ENCODE results near the gene THRB. TPM values are rescaled to one million over a fixed set of nuclear protein-coding genes. Genes with fewer than 3 reads are reported as not detected.

Gene THRB
- total RNA-seq: 0.30 TPM
- polyA plus RNA-seq: not detected

GRCh38 chr3:24494618-24495325 lies at the start of gene THRB:
THRB (minus strand) TSS chr3:24494850.
- no peak within 1 kb of the TSS for H3K4me3 ChIP-seq (ENCODE audit: low read depth, low read length)
- H3K4me3 Mint-ChIP-seq: no peak within 1 kb of the TSS

GRCh38 chr3:24541935-24542334 lies 47.3 kb upstream of the THRB start:
- Histone ChIP-seq H3K27ac (ENCODE audit: insufficient read depth, low read length, poor library complexity, severe bottlenecking) (no peak overlapping the region), H3K36me3 (ENCODE audit: control insufficient read depth, insufficient read depth, low read length) (no peaks in the 10 kb centered on the region), H3K4me3 (ENCODE audit: low read depth, low read length) (no peak overlapping the region), H3K4me1 (ENCODE audit: control insufficient read depth, insufficient read depth, low read length, poor library complexity, severe bottlenecking) (no peaks in the 10 kb centered on the region), H3K9me3 (ENCODE audit: control insufficient read depth in 2 of 2, low read length in 2 of 2) (no peaks in the 10 kb centered on the region), H3K27me3 (ENCODE audit: control insufficient read depth, insufficient read depth, low read length) (no peaks in the 10 kb centered on the region)
- Mint-ChIP-seq H3K9me3 (peaks cover 0 to 7% (median 0%) of the 10 kb centered on the region in 7 donors), H3K27me3 (no peaks in the 10 kb centered on the region), H3K4me1 (no peaks in the 10 kb centered on the region), H3K27ac (no peak overlapping the region), H3K36me3 (no peaks in the 10 kb centered on the region), H3K4me3 (no peak overlapping the region)
- DNase-seq (no peak), ATAC-seq (ENCODE audit: low read depth in 2 of 2) (no peak)

More at GRCh38 chr3:24494618-24495325, at the start of gene THRB:
- peaks cover 0 to 4% (median 1%) of the 10 kb centered on the region in 4 donors for H3K4me1 Mint-ChIP-seq
- H3K9me3 ChIP-seq (ENCODE audit: control insufficient read depth in 2 of 2, low read length in 2 of 2): no peaks in the 10 kb centered on the region
- H3K27ac ChIP-seq (ENCODE audit: insufficient read depth, low read length, poor library complexity, severe bottlenecking): no peak within 1 kb of the TSS
- no peaks in the 10 kb centered on the region for H3K36me3 Mint-ChIP-seq
- peaks cover 30% of the 10 kb centered on the region for H3K27me3 Mint-ChIP-seq
- H3K27ac Mint-ChIP-seq: no peak within 1 kb of the TSS
- ATAC-seq (ENCODE audit: low read depth in 2 of 2): peak in 1 of 2 donors; percentile 31
- H3K9me3 Mint-ChIP-seq: peaks cover 0 to 3% (median 2%) of the 10 kb centered on the region in 7 donors
- H3K4me1 ChIP-seq (ENCODE audit: control insufficient read depth, insufficient read depth, low read length, poor library complexity, severe bottlenecking): no peaks in the 10 kb centered on the region
- no peaks in the 10 kb centered on the region for H3K36me3 ChIP-seq (ENCODE audit: control insufficient read depth, insufficient read depth, low read length)
- H3K27me3 ChIP-seq (ENCODE audit: control insufficient read depth, insufficient read depth, low read length): peaks cover 4% of the 10 kb centered on the region
- DNase-seq: no peak

GRCh38 chr3:24540821-24541220 lies 46.2 kb upstream of the THRB start:
- Histone ChIP-seq H3K27me3 (ENCODE audit: control insufficient read depth, insufficient read depth, low read length) (no peaks in the 10 kb centered on the region), H3K9me3 (ENCODE audit: control insufficient read depth in 2 of 2, low read length in 2 of 2) (no peaks in the 10 kb centered on the region), H3K4me1 (ENCODE audit: control insufficient read depth, insufficient read depth, low read length, poor library complexity, severe bottlenecking) (no peaks in the 10 kb centered on the region), H3K36me3 (ENCODE audit: control insufficient read depth, insufficient read depth, low read length) (no peaks in the 10 kb centered on the region), H3K4me3 (ENCODE audit: low read depth, low read length) (no peak overlapping the region), H3K27ac (ENCODE audit: insufficient read depth, low read length, poor library complexity, severe bottlenecking) (no peak overlapping the region)
- no peaks in the 10 kb centered on the region for H3K27me3 Mint-ChIP-seq
- peaks cover 0 to 13% (median 0%) of the 10 kb centered on the region in 7 donors for H3K9me3 Mint-ChIP-seq
- no peaks in the 10 kb centered on the region for H3K36me3 Mint-ChIP-seq
- H3K4me3 Mint-ChIP-seq: no peak overlapping the region
- no peak for DNase-seq
- no peaks in the 10 kb centered on the region for H3K4me1 Mint-ChIP-seq
- no peak overlapping the region for H3K27ac Mint-ChIP-seq
- ATAC-seq (ENCODE audit: low read depth in 2 of 2): no peak

- no peak for ATAC-seq (ENCODE audit: low read depth in 2 of 2)
- Mint-ChIP-seq H3K36me3 (no peaks in the 10 kb centered on the region), H3K27me3 (no peaks in the 10 kb centered on the region)
Measured at GRCh38 chr3:24539699-24540098, 45.0 kb upstream of the THRB start.

GRCh38 chr3:24538891-24539290 lies 44.2 kb upstream of the THRB start:
- no peak overlapping the region for H3K4me3 ChIP-seq (ENCODE audit: low read depth, low read length)
- Mint-ChIP-seq H3K36me3 (no peaks in the 10 kb centered on the region), H3K4me1 (no peaks in the 10 kb centered on the region), H3K27ac (no peak overlapping the region), H3K4me3 (no peak overlapping the region), H3K27me3 (no peaks in the 10 kb centered on the region), H3K9me3 (peaks cover 0 to 10% (median 2%) of the 10 kb centered on the region in 7 donors)
- ATAC-seq (ENCODE audit: low read depth in 2 of 2): no peak
- no peak for DNase-seq
- no peaks in the 10 kb centered on the region for H3K9me3 ChIP-seq (ENCODE audit: control insufficient read depth in 2 of 2, low read length in 2 of 2)
- no peaks in the 10 kb centered on the region for H3K36me3 ChIP-seq (ENCODE audit: control insufficient read depth, insufficient read depth, low read length)
- H3K4me1 ChIP-seq (ENCODE audit: control insufficient read depth, insufficient read depth, low read length, poor library complexity, severe bottlenecking): no peaks in the 10 kb centered on the region
- H3K27ac ChIP-seq (ENCODE audit: insufficient read depth, low read length, poor library complexity, severe bottlenecking): no peak overlapping the region
- no peaks in the 10 kb centered on the region for H3K27me3 ChIP-seq (ENCODE audit: control insufficient read depth, insufficient read depth, low read length)

More at GRCh38 chr3:24539699-24540098, 45.0 kb upstream of the THRB start:
- DNase-seq: no peak
- Histone ChIP-seq H3K36me3 (ENCODE audit: control insufficient read depth, insufficient read depth, low read length) (no peaks in the 10 kb centered on the region), H3K27ac (ENCODE audit: insufficient read depth, low read length, poor library complexity, severe bottlenecking) (no peak overlapping the region), H3K27me3 (ENCODE audit: control insufficient read depth, insufficient read depth, low read length) (no peaks in the 10 kb centered on the region), H3K9me3 (ENCODE audit: control insufficient read depth in 2 of 2, low read length in 2 of 2) (no peaks in the 10 kb centered on the region), H3K4me3 (ENCODE audit: low read depth, low read length) (no peak overlapping the region), H3K4me1 (ENCODE audit: control insufficient read depth, insufficient read depth, low read length, poor library complexity, severe bottlenecking) (no peaks in the 10 kb centered on the region)
- Mint-ChIP-seq H3K4me3 (no peak overlapping the region), H3K4me1 (no peaks in the 10 kb centered on the region), H3K9me3 (peaks cover 0 to 11% (median 0%) of the 10 kb centered on the region in 7 donors), H3K27ac (no peak overlapping the region)

- ATAC-seq (ENCODE audit: low read depth in 2 of 2) (no peak), DNase-seq (no peak)
- H3K27me3 ChIP-seq (ENCODE audit: control insufficient read depth, insufficient read depth, low read length): no peaks in the 10 kb centered on the region
- Mint-ChIP-seq H3K27ac (no peak overlapping the region), H3K9me3 (peaks cover 0 to 8% (median 4%) of the 10 kb centered on the region in 7 donors), H3K4me1 (no peaks in the 10 kb centered on the region), H3K4me3 (no peak overlapping the region), H3K27me3 (no peaks in the 10 kb centered on the region), H3K36me3 (no peaks in the 10 kb centered on the region)
- H3K4me3 ChIP-seq (ENCODE audit: low read depth, low read length): no peak overlapping the region
- no peaks in the 10 kb centered on the region for H3K4me1 ChIP-seq (ENCODE audit: control insufficient read depth, insufficient read depth, low read length, poor library complexity, severe bottlenecking)
- H3K9me3 ChIP-seq (ENCODE audit: control insufficient read depth in 2 of 2, low read length in 2 of 2): no peaks in the 10 kb centered on the region
- no peaks in the 10 kb centered on the region for H3K36me3 ChIP-seq (ENCODE audit: control insufficient read depth, insufficient read depth, low read length)
- H3K27ac ChIP-seq (ENCODE audit: insufficient read depth, low read length, poor library complexity, severe bottlenecking): no peak overlapping the region
Measured at GRCh38 chr3:24533561-24534193, 39.0 kb upstream of the THRB start.

- DNase-seq (no peak), ATAC-seq (ENCODE audit: low read depth in 2 of 2) (no peak)
- H3K4me3 ChIP-seq (ENCODE audit: low read depth, low read length): no peak overlapping the region
- H3K9me3 ChIP-seq (ENCODE audit: control insufficient read depth in 2 of 2, low read length in 2 of 2): no peaks in the 10 kb centered on the region
- no peaks in the 10 kb centered on the region for H3K4me1 Mint-ChIP-seq
- no peak overlapping the region for H3K4me3 Mint-ChIP-seq
- peaks cover 0 to 6% (median 2%) of the 10 kb centered on the region in 7 donors for H3K9me3 Mint-ChIP-seq
- H3K27me3 ChIP-seq (ENCODE audit: control insufficient read depth, insufficient read depth, low read length): no peaks in the 10 kb centered on the region
- no peaks in the 10 kb centered on the region for H3K27me3 Mint-ChIP-seq
- H3K4me1 ChIP-seq (ENCODE audit: control insufficient read depth, insufficient read depth, low read length, poor library complexity, severe bottlenecking): no peaks in the 10 kb centered on the region
- H3K27ac Mint-ChIP-seq: no peak overlapping the region
- H3K36me3 ChIP-seq (ENCODE audit: control insufficient read depth, insufficient read depth, low read length): no peaks in the 10 kb centered on the region
- H3K27ac ChIP-seq (ENCODE audit: insufficient read depth, low read length, poor library complexity, severe bottlenecking): no peak overlapping the region
- H3K36me3 Mint-ChIP-seq: no peaks in the 10 kb centered on the region
Measured at GRCh38 chr3:24530471-24530870, 35.8 kb upstream of the THRB start.

GRCh38 chr3:24529210-24529609 lies 34.6 kb upstream of the THRB start:
- H3K36me3 Mint-ChIP-seq: no peaks in the 10 kb centered on the region
- no peak for ATAC-seq (ENCODE audit: low read depth in 2 of 2)

More at GRCh38 chr3:24529210-24529609, 34.6 kb upstream of the THRB start:
- Histone ChIP-seq H3K27me3 (ENCODE audit: control insufficient read depth, insufficient read depth, low read length) (no peaks in the 10 kb centered on the region), H3K4me3 (ENCODE audit: low read depth, low read length) (no peak overlapping the region), H3K27ac (ENCODE audit: insufficient read depth, low read length, poor library complexity, severe bottlenecking) (no peak overlapping the region), H3K4me1 (ENCODE audit: control insufficient read depth, insufficient read depth, low read length, poor library complexity, severe bottlenecking) (no peaks in the 10 kb centered on the region), H3K36me3 (ENCODE audit: control insufficient read depth, insufficient read depth, low read length) (no peaks in the 10 kb centered on the region), H3K9me3 (ENCODE audit: control insufficient read depth in 2 of 2, low read length in 2 of 2) (no peaks in the 10 kb centered on the region)
- no peak for DNase-seq
- Mint-ChIP-seq H3K27me3 (no peaks in the 10 kb centered on the region), H3K9me3 (peaks cover 0 to 6% (median 3%) of the 10 kb centered on the region in 7 donors), H3K4me3 (no peak overlapping the region), H3K27ac (no peak overlapping the region), H3K4me1 (no peaks in the 10 kb centered on the region)
